Stimulated activated CD8-positive, alpha-beta memory T cell treated with anti-CD3 and anti-CD28 coated beads, Interleukin-15, amount 100 ng/mL, for 1 hour (primary cell): ENCODE data around the gene ATP1B3.
"Not testable (repeated sequence)": the region's sequence is repeated elsewhere in the genome, so short reads cannot be mapped to it uniquely, and the experiment has no call there.

Source experiments
- DNase-seq: peaks from one replicate; pipeline ENCODE4 v3.0.0-alpha.2; 2020; ENCODE audit warnings: low read depth

Gene ATP1B3

DNA sequence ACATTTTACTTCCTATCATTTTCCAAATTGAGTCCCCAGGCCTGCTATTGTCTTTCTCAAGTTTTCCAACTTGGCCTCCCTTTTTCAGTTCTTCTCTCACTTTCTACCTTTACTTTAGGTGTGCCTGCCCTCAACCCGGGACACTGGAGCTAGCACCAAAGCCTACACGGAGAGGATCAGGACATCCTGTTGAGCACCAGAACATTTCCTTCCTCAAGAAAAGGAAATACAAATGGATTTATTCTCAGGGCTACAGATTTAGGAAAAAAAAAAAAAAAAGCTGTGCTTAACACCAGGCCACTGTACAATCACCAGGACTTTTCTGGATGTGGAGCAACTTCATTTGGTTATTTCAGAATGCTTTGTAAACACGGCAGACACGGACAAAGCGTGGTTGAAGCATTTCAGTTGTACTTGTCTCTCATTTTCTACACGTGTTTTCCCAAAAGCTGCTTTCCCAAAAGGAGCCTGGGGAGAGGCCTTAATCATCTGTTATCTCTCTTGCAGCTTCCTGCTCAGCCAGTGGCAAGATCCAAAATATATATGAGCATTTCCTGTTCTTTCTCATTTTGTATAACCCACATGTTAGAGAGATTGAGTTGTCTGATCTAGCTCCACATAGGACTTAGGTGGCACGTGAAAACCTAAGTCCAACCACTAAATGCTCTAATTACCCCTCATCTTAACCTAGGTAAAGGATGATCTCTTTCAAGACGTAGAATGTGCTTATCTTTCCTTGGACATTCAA, 15.5 kb upstream of the ATP1B3 start:
- DNase-seq, result no peak

DNA sequence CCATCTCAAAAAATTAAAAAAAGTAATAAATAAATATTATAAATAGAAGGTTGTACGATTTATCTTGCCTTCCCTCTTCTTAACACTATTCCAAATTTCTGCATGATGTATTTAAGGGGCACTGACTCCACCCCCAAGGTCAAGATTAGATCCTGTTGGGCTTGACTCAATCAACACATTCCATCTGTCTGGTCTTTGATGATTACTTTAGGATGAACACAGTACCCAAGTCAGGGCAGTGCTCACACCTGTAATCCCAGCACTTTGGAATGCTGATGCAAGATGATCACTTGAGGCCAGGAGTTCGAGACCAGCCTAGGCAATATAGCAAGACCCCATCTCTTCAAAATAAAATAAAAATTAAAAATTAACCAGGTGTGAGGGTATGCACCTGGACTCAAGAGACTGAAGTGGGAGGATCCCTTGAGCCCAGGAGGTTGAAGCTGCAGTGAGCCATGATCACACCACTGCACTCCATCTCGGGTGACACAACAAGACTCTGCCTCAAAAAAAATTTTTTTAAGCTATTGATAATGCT, 14.1 kb upstream of the ATP1B3 start:
- DNase-seq, result no peak

DNA sequence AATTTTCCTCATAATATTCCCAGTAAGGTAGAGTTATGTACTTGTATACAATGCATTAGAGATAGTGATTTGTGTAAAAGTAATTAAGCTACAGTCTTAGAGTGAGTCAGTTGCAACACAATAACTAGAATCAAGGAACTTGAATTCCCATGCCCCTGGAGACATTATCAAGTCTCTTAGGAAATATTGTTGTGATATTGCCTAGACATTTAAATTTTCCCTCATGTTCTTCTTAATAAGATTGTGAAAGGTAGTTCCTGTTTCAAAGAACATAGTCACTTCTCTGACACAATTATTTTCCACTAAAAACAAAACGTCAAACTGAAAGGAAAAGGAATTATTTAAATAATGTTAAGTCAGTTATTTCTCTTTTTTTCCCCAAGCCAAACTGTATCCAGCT, 13.0 kb upstream of the ATP1B3 start:
- no peak for DNase-seq

DNA sequence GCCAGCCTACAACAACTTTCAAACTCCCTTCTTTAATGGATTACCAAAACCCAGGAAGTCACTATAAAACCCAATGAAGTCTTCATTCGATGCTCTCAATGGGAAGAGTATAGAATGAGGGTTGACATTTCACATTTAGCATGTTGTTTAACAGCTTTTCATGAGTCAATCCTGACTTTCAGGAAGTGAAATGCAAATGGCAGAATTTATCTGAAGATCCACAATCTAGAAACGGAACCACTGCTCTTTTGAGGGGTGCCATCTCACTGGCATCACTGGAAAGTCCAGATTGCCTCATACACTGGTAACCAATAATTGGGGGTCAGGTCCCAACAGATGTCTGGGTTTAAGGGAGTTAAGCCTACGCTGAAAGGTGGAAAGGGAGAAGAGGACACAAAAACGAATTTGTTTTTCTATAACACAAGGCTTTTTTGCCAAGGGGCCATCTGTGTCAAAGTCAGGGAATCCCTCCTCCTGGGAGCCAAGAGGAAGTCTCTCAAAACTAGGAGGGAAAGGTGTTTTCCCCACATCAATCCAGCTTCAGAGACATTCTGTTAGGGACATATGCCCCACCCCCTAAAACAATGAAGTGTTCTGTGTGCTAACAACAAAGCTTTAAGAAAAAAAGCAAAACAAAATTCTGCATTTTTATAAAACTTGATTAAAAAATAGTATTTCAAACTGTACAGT, 12.0 kb upstream of the ATP1B3 start:
- no peak for DNase-seq

DNA sequence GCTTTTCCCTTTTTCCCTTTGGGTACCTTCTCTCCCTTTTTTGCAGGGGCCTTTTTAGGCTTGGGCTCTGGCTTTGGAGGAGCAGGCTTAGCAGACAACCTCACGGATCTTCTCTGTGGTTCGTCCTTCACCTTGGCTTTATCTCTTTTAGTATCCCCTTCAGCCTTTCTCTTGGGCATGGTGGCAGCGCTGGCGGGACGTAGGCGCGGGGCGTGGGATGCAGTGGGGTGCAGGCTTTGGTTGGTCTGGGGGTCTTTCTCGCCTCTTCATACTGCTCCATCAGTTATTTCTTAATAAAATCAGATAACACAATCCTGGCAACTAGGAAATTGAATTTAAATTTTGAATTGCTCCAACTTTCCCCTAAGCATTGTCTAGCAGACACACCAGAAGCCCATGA, 11.3 kb upstream of the ATP1B3 start:
- no peak for DNase-seq

DNA sequence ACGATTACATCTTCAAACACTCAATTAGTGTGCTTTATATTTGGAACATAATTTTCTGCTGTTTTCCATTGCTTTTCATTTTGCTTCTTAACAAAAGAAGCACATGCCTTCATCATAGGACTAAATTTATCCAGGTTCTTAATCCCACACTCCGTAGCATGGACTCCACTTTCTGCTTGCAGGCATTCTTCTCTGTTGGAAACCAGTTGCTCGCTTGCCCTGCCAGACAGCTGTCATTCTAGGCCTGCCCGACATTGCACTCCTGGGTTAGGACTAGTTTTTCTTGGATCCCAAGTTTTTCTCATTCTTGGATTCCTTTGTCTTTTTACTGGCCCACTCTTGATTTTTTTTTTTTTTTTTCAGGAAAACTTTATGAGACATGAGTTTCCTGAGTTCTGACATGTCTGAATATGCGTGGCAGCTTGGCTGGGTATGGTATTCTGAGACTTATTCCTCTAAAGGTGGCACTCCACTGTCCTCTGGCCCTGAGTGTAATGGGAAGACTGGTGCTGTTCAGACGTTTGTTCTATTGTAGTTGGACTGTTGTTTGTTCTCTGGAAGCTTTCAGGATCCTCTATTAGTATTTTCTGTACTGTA, 6.3 kb upstream of the ATP1B3 start:
- no peak for DNase-seq

DNA sequence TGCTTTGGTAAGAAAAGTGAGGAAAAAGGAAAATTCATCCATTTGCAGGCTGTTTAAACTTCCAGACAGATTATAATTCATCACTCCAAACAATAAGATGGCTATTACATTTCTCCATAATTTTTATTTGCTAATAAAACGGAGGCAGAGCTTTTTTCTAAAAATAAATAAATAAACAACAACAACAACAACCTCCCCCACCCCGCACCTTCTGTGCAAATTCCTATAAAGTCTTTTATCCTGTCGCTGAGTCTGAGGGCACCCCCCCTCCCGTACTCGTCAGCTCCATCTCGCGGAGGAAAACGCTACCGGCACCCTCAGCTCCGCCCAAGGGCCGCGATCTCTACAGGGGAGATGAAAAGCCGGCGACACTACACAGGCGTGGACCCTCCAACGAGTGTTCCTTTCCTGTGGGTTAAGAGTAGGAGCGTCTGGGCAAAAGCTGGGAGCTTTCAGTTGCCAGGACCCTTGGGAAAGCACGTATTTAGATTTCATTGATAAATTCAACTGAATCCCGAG, 1.0 kb upstream of the ATP1B3 start:
- DNase-seq, result peak; percentile 74

DNA sequence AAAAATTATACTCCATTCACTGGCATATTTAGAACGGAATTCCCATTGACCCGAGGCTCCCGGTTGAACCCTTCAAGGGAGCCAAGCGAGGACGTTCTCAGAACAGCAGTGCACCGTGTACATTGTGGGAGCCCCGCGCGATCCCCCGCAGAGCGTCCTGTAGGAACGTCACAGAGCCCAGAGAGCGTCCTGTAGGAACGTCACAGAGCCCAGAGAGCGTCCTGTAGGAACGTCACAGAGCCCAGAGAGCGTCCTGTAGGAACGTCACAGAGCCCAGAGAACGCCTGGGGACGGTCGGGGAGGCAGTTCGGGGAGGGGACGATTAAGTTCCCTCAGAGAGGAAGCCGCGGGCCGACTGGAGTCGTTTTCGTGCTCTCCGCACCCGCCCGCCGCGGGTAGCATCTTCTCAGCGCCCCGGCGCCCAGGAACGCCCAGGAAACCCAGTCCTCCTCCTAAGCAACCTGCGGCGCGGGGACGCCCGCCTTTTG, 506 bp upstream of the ATP1B3 start:
- no peak for DNase-seq

DNA sequence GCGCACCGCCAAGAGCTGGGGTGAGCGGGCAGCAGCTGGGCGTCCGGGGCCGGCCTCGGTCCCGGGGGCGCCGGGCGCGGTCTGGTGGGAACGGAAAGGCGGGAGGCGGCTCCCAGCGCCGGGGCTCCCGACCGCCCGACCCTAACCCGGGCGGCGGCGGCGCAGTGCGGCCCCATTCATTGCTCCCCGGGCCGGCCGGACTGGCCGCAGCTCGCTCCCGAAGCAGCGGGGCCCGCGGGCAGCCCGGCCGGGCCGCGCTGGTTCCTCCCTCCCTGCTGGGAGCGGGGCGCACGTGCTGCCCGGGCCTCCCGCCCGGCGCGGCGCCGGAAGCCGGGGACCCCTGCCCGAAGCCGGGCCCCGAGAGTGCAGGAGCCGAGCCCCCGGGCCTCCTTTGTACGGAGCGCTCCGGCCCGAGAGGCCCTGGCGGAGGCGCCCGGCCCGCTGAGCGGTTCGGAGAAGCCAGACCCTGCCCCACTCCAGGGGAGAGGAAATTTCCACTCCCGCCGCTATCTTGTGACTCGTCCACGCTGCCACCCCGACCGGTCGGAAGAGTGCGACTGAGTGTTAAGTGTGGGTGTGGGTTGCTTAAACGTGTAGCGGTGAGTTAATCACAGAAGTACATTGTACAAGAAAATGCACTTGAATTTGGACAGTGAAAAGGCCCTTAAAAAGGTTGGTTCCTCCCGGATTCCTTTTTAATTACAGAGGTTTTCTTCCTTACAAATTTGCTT, 613 bp downstream of the ATP1B3 start:
- DNase-seq, result peak; percentile 30

DNA sequence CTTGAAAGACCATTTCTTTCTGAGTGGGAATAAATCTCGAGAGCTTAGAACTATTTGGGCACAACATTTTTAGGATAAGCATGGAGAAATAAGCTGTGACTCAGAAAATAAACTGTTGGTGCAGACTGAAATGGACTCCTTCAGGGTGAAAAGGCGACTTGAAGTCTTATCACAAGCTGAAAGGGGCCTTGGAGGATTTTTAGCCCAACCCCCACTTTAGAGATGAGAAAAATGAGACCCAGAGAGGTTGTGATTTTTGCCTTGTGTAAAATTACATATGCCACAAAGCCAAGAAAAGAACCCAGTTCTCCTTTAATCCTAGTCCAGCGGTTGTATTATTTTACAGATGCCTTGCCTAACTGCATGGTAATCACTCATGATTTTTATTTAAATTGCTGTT, 1.5 kb downstream of the ATP1B3 start:
- no peak for DNase-seq

DNA sequence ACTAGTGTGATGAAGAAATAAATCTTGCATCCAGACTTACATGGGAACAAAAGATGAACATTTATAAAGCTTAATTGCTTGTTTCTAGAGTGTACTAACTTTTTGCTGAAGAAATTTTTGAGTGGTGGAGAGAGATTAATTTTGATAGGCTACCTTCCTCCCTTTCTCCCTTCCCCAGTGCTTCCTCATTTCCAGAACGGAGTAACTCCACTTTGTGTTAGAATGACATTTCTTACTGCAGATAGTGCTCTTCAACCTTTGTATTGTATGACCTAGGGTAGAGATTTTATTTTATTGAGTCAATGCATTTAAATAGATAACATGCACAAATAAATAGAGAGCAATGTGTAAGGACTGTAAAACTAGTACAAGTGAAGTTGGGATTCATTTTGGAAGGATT, 1.9 kb downstream of the ATP1B3 start:
- no peak for DNase-seq

DNA sequence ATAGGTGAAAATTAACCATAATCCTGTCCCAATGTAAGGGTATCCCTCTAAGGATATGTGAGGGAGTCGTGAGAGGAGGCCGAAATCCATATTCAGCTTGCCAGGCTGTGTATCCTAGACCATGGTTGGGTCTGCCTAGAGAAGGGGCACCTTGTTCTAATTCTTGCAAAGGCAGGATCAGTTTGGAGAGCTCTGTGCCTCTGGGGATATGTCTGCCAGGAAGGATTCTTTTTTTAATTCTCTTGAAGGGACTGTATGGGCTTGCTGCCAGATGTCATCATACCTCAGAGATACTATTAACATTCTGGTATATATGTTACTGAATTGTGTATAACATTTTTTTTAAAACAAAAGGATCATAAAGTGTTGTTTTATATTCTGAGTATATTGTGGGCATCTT, 2.4 kb downstream of the ATP1B3 start:
- DNase-seq, result no peak

DNA sequence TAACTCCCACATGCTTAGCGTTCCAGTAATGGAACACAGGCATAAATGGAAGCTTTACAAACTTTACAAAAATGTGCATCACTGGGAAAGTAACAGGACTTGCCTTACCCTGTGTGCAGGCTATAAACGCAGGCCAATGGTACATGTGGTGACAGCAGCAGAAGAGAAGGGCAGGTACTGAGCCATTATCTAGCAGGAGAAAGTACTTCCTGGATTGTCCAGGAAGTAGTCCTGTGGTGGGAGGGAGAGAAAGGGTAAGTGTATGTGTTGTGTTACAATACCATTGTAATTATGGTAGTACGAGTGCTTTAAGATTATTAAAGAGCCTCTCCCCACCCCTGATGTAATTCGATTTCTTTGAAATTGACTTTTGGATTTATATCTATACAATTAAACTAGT, 5.3 kb downstream of the ATP1B3 start:
- no peak for DNase-seq

DNA sequence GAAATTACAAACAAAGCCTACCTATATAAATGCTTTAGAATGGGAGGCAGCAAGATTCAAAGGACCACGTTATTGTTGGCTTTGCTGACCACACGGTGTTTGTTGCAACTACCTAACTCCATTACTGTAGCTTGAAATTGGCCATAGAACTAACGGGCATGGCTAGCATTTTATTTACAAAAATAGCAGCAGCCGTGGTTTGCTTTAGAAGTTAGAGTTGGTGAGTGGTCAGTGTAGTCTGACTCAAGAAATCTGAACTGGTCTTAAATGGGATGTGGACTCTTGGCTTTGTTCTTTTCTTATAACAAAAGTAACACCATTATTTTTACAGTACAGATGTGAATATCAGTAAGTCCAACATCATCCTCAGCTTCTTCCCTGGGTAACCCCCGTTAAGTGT, 10.6 kb downstream of the ATP1B3 start:
- no peak for DNase-seq

DNA sequence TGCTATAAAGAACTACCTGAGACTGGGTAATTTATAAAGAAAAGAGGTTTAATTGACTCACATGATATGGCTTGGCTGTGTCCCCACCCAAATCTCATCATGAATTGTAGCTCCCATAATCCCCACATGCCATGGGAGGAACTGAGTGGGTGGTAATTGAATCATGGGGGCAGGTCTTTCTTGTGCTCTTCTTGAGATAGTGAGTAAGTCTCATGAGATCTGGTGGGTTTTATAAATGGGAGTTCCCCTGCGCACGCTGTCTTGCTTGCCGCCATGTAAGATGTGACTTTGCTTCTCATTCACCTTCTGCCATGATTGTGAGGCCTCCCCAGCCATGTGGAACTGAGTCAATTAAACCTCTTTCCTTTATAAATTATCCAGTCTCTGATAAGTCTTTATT, 12.1 kb downstream of the ATP1B3 start:
- DNase-seq, result not testable (repeated sequence)

DNA sequence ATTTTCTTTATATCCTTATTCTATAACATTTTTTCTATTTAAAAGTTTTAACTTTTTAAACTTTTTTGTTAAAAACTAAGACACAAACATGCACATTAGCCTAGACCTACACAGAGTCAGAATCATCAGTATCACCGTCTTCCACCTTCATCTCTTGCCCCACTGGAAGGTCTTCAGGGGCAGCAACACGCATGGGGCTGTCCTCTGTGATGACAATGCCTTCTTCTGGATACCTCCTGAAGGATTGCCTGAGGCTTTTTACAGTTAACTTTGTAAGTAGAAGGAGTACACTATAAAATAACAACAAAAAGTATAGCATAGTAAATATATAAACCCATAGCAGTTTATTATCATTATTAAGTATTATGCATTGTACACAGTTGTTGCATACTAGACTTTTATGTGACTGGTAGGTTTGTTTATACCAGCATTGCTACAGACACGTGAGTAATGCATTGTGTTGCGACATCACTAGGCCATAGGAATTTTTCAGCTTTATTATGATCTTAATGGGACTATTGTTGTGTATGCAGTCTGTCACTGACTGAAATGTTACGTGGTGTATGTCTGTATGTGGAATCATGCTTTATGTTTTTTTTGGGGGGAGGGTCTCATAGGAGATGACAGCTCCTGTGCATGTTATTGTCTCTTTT, 18.2 kb downstream of the ATP1B3 start:
- no peak for DNase-seq

DNA sequence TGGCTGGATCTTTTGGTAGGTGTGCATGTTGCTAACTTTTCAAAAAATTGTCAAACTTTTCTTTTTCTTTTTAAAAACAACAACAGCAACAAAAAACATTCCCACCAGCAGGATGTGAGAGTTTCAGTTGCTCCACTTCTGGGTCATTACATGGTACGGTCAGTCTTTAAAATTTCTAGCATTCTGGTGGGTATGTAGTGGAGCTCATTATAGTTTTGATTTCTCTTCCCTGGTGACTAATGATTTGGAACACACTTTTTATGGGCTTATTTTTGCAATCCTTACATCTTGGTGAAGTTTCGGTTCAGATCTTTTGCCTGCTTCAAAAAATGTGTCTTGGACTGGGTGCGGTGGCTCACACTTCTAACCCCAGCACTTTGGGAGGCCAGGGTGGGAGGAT, 19.3 kb downstream of the ATP1B3 start:
- no peak for DNase-seq

DNA sequence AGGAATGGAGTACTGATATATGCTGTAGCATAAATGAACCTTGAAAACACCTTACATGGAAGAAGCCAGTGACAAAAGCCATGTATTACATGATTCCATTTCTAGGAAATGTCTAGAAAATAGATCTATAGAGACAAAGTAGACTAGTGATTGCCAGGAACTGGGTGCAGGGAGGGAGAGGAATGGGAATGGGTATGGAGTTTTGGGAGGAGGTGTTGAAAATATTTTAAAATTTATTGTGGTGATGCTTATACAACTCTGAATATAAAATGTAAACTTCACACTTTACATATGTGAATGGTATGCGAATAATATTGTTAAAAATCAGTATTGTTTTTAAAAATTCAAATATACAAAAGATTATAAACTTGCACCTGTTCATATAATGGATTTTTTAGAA, 22.5 kb downstream of the ATP1B3 start:
- DNase-seq, result no peak

DNA sequence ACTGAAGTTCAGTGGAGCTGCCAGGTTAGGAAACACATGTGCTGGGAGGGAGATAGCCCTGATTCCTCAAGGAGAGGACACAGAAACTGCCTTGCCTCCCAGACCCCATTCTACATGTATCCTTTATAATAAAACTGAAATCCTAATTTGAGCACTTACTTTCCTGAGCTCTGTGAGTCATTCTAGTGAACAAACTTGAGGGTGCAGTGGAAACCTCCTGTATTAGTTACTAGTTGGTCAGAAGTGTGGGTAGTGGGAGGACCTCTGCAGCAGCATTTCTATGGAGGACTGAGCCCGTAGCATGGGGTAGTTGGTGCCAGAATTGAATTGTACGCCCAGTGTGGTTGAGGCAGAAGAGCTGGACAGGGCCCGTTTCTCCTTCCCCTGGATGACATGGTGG, 23.9 kb downstream of the ATP1B3 start:
- DNase-seq, result no peak

DNA sequence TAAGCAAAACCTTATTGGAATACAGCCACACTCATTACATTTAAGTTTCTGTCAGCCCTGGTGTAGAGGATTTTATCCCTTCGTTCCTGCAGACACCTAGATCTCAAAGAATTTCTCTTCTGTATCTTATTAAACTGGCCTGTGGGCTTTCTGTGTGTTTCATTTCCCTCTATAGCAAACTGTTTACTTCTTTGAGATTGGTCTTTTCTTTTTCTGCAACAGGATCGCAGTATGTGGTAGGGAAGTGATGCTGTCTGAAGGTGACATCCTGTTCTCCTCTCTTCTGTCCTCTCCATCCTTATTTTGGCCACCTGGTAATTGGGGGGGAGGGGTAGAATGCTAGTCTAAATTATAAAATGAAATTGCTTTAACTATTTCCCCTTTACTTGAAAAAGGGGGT, 25.5 kb downstream of the ATP1B3 start:
- no peak for DNase-seq

DNA sequence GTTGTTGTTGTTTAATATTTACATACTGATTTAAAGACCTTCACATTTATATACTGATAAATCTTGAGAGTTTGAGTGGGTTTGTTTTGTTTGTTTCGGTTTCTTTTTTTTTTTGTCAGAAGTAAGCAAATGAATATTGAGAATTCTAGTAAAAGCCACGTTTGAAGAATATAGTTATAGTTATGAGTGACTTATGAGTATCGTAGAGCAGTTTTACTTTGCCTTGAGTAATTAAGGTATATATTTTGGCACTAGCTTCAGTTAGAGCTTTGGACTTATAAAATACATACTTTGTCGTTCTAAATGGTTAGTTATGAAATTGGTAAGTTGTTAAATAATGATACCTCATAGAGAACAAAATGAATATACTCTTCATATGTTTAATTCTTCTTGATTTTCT, 27.8 kb downstream of the ATP1B3 start:
- no peak for DNase-seq

DNA sequence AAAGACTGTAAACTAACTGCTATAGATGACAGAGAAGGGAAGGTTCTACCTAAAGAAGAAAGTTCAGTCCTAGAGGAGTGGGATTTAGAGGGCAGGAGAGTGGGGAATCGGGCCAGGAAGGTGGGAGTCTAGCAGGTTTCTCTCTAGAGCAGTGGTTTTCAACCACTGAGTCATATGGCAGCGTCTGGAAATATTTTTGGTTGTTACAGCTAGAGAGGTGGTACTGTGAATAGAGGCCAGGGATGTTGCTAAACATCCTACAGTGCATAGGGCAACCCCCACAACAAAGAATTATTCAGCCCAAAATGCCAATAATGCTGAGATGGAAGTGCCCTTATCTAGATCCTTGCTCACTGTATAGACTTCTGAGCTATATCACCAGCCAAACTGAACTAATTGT, 28.7 kb downstream of the ATP1B3 start:
- DNase-seq, result no peak
